Thoracic aorta (tissue), 2 donors: ENCODE measurements around the gene CNGA3. TPM values are rescaled to one million over a fixed set of nuclear protein-coding genes. Genes with fewer than 3 reads are reported as not detected.
A peak's percentile ranks its signal among the peaks of the same experiment; 100 is the strongest.
"Not testable (repeated sequence)": the region's sequence is repeated elsewhere in the genome, so short reads cannot be mapped to it uniquely, and the experiment has no call there.

Experiments
- ATAC-seq: fragments of 150-250 bp; one replicate; pipeline ENCODE4 v1.8.0; 2017; ENCODE audit warnings: low read depth; ENCODE audit not compliant: insufficient number of reproducible peaks, low FRiP score
- DNase-seq: peaks from one replicate; pipeline ENCODE4 v3.0.0-alpha.2; 2020; ENCODE audit warnings: low spot score
- H3K27ac ChIP-seq, 2 donors: fragments of 200-600 bp; sonication (generic); 1 replicate in 1 of 2; 2 replicates in 1 of 2; pipeline ENCODE4 v1.5.1; 2016; ENCODE audit warnings: mild to moderate bottlenecking in 2 of 2, moderate library complexity in 2 of 2
- H3K27me3 ChIP-seq: fragments of 200-600 bp; sonication (generic); replicated peaks from 2 replicates; pipeline ENCODE4 v1.6.0; 2016; ENCODE audit warnings: mild to moderate bottlenecking; ENCODE audit not compliant: insufficient read depth
- H3K36me3 ChIP-seq: fragments of 200-600 bp; sonication (generic); one replicate; pipeline ENCODE4 v1.5.1; 2016
- H3K4me1 ChIP-seq, 2 donors: fragments of 200-600 bp; sonication (generic); 1 replicate in 1 of 2; 2 replicates in 1 of 2; pipeline versions ENCODE4 v1.5.1 to v1.6.0; 2016; ENCODE audit warnings: low read depth in 2 of 2, mild to moderate bottlenecking in 1 of 2; ENCODE audit not compliant: control insufficient read depth in 1 of 2
- H3K4me3 ChIP-seq: fragments of 200-600 bp; sonication (generic); 2 replicates; pipeline ENCODE4 v1.5.1; 2016; ENCODE audit warnings: mild to moderate bottlenecking
- H3K9me3 ChIP-seq: fragments of 200-600 bp; sonication (generic); 2 replicates; pipeline ENCODE4 v1.5.1; 2016
- total RNA-seq, 2 donors: library from RNA; depleted of rRNA; stranded (reverse); fragments of >200 nt; gene quantifications; one replicate each; pipeline versions ENCODE4 v1.1.0 to v1.2.3, GENCODE V29; 2016
- TF ChIP-seq, protein P1 (sequence below): fragments of 200-600 bp; sonication (generic); IDR thresholded peaks from one replicate; pipeline ENCODE4 v1.5.1; 2019; ENCODE audit warnings: antibody characterized with exemption

Gene CNGA3
- total RNA-seq, 2 donors from 2014 or later = not detected

GRCh38 chr2:98405301-98405700 lies 59.0 kb downstream of the CNGA3 start:
- Histone ChIP-seq H3K4me3 (no peak overlapping the region), H3K27me3 (no peaks in the 10 kb centered on the region), H3K4me1 (no peaks in the 10 kb centered on the region), H3K9me3 (no peaks in the 10 kb centered on the region), H3K27ac (no peak overlapping the region), H3K36me3 (no peaks in the 10 kb centered on the region)
- ATAC-seq (no peak), DNase-seq (no peak)
- TF ChIP-seq, protein P1, sequence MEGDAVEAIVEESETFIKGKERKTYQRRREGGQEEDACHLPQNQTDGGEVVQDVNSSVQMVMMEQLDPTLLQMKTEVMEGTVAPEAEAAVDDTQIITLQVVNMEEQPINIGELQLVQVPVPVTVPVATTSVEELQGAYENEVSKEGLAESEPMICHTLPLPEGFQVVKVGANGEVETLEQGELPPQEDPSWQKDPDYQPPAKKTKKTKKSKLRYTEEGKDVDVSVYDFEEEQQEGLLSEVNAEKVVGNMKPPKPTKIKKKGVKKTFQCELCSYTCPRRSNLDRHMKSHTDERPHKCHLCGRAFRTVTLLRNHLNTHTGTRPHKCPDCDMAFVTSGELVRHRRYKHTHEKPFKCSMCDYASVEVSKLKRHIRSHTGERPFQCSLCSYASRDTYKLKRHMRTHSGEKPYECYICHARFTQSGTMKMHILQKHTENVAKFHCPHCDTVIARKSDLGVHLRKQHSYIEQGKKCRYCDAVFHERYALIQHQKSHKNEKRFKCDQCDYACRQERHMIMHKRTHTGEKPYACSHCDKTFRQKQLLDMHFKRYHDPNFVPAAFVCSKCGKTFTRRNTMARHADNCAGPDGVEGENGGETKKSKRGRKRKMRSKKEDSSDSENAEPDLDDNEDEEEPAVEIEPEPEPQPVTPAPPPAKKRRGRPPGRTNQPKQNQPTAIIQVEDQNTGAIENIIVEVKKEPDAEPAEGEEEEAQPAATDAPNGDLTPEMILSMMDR = no peak

GRCh38 chr2:98408155-98408554 lies 61.9 kb downstream of the CNGA3 start:
- DNase-seq (no peak), ATAC-seq (no peak)
- Histone ChIP-seq H3K36me3 (no peaks in the 10 kb centered on the region), H3K27ac (no peak overlapping the region), H3K27me3 (no peaks in the 10 kb centered on the region), H3K4me3 (no peak overlapping the region), H3K9me3 (no peaks in the 10 kb centered on the region), H3K4me1 (no peaks in the 10 kb centered on the region)
- TF ChIP-seq, protein P1 = no peak

DNA sequence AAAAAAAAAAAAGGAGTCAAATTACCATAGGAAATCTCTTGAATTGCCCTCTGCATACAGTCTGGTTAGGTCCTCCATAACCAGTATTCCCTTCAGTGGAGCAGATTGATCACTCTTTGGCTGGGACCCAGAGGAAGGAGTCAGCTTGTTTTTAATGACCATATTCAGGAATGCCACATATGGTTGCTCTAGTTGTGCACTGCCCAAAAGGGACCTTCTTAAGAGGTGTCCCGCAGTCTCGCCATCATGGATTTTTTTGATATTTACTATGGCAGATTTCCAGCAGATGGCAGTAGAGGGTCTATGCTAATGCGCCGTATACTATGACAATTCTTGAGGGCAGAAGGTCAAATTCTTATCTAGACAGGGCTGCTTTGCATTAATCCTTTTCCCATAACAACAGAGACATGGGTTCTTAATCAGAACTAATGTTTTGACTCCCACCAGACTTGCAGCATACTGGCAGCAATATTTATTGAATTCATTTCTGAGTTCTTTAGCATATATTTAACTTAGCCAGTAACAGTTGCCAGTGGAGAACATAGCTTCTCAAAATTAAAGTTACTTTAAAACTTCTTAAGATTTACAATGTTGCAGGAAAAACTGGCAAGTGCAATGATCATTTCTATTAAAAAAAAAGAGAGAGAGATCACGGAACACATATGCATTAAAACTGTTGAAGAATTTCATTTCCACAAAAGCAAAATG lies 66.6 kb downstream of the CNGA3 start:
- Histone ChIP-seq H3K27me3 (no peaks in the 10 kb centered on the region), H3K4me1 (no peaks in the 10 kb centered on the region), H3K27ac (no peak overlapping the region), H3K4me3 (no peak overlapping the region), H3K9me3 (no peaks in the 10 kb centered on the region), H3K36me3 (no peaks in the 10 kb centered on the region)
- TF ChIP-seq, protein P1 = peak; percentile 33
- DNase-seq (no peak), ATAC-seq (no peak)

GRCh38 chr2:98414246-98414645 lies 68.0 kb downstream of the CNGA3 start:
- H3K27ac ChIP-seq, H3K4me1 ChIP-seq, H3K36me3 ChIP-seq, H3K4me3 ChIP-seq, ATAC-seq, H3K9me3 ChIP-seq, DNase-seq, H3K27me3 ChIP-seq: not testable (repeated sequence)

DNA sequence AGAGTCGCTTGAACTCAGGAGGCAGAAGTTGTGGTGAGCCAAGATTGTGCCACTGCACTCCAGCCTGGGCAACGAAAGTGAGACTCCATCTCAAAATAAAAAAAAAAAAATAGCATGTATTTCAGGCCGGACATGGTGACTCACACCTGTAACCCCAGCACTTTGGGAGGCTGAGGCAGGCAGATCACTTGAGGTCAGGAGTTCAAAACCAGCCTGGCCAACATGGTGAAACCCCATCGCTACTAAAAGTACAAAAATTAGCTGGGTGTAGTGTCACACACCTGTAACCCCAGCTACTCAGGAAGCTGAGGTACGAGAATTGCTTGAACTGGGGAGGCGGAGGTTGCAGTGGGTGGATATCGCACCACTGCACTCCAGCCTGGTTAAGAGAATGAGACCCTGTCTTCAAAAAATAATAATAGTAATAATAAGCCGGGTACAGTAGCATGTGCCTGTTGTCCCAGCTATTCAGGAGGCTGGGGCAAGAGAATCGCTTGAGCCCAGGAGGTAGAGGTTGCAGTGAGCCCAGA lies 69.5 kb downstream of the CNGA3 start:
- not testable (repeated sequence) for ATAC-seq, H3K36me3 ChIP-seq

DNA sequence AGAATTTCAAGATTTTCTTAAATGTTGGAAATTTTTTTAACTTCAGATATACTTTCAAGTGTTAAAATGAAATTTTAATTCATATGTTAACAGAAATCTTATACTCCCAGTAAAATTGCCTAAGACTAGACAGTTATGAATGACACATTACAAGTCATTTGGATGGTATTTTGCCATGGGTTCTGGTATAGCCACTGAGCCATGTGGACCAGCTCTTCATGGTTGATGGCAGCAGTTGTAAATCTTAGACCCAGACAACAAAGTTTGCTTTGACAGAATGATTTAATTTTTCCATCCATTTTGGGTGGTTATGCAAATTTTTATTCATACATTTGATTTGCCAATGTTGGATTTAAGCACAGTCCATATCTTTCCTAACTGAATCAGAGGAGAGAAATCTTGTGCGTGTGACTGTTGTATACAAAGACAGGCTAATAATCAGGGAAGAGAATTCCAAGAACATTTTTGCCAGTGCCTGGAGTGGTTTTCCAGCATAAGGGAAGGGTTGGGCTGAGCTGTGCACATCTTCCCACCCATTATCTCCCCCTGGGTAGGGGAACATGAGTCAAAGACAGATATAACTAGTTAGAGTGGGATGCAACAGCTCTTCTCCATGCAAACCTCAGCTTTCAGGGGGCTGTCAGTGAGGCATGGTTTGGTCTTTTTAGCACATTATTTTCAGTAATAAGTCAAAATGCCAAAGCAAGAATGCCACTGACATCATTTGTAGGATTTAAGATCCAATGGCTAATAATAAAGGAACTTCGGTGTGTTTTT lies 70.3 kb downstream of the CNGA3 start:
- H3K9me3 ChIP-seq = no peaks in the 10 kb centered on the region
- no peaks in the 10 kb centered on the region for H3K27me3 ChIP-seq
- H3K4me3 ChIP-seq = no peak overlapping the region
- H3K4me1 ChIP-seq = no peaks in the 10 kb centered on the region
- H3K36me3 ChIP-seq = no peaks in the 10 kb centered on the region
- H3K27ac ChIP-seq = no peak overlapping the region
- TF ChIP-seq, protein P1 = no peak
- DNase-seq = no peak
- no peak for ATAC-seq

More for the DNA sequence above, 69.5 kb downstream of the CNGA3 start:
- DNase-seq, H3K4me3 ChIP-seq, H3K27me3 ChIP-seq, H3K4me1 ChIP-seq, H3K27ac ChIP-seq, H3K9me3 ChIP-seq: not testable (repeated sequence)
